ENCODE results near the gene ABL1.
"Not testable (repeated sequence)": the region's sequence is repeated elsewhere in the genome, so short reads cannot be mapped to it uniquely, and the experiment has no call there.

ABL1 gene

DNA sequence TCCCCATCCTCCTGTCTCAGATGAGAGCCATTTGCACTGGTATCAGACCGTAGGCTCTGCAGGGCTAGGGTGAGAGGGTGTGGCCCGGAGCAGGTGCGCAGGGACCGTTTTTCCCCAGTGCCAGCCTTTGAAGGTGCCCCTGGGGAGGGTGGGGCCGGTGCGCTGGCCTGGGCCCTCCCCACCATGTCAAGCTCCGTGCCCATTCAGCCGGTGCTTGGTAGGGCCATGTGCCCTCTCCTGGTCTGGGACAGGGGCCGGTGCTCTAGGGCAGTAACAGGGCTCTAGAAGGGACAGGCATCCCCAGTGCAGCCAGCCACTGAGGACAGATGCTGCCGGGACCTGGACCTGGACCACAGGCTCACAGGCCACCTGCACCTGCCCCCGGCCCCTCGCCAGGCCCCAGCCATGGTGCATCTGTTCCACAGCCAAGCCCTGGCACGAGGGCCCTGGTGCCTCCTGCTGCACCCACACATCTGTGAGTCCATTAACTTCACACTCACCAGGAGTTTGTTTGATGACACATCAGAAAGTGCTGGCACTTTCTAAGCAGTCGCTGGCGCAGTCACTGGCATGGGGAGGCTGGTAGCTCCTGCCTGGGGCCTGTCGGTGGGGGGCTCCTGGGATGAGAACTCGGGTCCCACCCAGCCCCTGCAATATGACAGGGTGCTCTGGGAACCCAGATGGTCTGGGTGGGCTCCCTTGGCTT is 66.6 kb downstream of the ABL1 start:
- DNase-seq (ENCODE audit: low read depth in 1 of 2, low spot score in 1 of 2): no peak

DNA sequence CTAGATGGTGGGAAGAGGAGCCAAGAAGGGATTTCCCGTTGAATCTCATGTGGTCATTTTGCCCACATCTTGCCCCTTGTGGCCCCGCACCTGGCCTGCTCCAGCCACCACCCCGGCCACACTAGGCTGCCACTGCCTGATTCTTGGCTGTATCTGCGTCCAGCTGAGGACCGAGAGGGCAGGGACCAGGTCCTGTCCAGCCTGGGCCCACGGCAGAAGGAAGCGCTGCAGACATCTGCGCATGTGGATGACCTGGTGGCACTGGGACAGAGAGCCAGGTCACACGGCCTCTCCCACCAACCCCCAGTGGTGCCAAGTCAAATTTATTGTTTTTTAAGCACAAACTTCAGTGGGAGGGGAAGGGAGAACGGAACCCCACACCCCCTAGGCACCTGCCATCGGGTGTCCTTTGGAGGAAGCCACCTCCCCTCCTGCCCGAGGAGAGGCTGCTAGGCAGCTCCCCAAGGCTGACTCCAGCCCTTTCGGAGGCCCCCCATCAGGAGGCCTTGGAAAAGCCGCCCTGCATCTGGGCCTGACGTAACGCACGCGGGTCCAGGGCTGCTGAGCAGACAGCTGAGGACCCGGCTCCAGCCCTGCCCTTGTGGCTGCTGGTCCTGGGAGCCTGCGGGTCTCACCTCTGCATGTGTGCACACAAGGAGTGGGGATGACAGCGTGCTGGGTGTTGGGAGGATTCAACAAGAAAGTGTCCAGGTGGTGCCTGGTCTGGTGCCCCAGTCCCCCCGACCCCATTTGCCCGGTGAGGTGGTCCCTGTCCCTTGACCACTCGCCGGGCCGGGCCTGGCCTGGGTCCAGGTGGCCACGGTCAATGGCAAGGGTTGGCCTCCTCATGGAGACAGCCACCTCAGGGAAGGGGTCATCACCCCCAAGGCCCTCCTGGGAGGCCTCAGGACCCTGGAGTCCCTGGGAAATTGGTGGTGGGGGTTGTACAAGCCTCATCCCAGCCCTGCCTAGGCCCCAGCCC is 67.4 kb downstream of the ABL1 start:
- no peak for DNase-seq (ENCODE audit: low read depth in 1 of 2, low spot score in 1 of 2)

DNA sequence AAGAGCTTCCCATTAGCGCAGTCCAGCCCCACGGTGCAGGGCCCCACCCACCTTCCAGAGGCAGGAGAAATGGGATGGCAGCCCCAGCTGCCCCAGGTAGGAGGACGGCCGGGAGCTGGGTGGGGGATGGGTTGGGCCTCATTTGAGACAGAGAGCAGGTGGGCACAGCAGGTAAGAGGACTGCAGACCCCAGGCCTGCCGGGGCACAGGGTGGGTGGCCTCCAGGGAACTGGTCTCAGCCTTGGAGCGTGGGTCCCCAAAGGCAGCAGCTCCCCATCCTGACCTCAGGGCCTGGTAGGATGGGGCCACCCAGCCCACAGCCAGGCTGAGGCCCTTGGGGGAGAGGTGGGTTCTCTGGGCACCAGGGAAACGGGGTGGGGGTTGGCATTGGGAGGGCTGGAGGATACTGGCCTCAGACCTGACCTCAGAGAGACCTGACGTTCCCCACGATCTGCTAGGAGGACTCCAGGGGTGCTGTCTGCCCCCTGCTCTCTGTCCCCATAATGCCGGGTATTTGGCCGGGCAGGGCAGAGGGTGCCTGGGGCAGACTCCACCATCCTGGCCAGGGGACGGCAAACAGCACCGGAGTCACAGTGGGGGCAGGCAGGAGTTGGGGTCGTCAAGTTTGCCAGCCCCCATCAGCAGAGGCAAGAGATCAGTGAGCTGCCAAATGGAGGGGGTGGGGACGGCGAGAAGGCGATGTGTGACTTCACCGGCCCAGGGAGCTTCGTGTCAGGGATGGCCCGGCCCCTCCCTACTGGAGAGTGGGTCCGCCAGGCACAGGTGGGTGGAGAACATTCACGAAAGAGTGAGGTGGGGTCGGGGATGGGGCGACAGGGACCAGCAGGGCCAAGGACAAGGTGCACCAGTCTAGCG is 68.4 kb downstream of the ABL1 start:
- DNase-seq (ENCODE audit: low read depth in 1 of 2, low spot score in 1 of 2): no peak

DNA sequence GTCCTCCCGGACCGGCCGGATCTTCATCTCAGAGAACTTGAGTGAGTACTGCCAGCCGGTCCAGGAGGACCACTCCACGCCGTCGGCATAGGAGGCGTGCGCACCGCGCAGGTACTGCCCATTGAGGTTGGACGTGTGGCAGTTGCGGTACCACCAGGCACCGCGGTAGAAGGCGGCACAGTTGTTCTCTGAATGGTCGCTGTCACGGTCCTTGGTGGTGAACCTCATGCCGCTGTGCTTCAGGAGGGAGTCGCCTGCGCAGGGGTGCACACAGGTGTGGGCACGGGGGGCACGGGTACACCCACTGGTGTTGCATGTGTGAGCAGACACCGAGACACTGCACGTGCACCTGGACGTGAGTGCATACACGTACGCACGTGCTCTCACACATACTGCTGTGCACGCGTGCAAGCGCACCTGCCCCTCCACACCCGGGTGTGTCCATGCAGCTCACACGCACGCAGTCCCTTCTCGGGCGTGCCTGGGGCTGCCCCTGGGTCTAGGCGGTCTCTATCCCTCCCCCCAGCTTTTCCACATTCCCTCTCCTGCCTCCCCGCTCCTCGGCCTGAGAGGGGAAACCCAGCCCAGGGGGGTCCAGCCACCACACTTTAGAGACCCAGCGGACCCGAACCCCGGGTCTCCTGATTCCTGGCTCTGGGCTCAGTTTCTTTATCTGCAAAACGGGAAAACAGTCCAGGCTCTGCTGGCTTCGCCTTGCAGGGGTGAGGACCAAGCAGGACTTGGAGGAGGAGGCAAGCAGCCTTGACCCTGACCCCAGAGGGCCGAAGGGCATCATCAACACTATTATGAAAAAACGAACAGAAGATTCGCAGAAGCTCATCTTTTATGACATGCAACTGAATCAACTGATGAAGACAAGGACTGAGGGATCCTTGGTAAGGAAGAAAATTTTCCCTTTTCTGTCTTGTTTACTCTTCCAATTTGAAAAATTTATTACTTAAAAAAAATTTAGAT is 69.3 kb downstream of the ABL1 start:
- no peak for DNase-seq (ENCODE audit: low read depth in 1 of 2, low spot score in 1 of 2)

DNA sequence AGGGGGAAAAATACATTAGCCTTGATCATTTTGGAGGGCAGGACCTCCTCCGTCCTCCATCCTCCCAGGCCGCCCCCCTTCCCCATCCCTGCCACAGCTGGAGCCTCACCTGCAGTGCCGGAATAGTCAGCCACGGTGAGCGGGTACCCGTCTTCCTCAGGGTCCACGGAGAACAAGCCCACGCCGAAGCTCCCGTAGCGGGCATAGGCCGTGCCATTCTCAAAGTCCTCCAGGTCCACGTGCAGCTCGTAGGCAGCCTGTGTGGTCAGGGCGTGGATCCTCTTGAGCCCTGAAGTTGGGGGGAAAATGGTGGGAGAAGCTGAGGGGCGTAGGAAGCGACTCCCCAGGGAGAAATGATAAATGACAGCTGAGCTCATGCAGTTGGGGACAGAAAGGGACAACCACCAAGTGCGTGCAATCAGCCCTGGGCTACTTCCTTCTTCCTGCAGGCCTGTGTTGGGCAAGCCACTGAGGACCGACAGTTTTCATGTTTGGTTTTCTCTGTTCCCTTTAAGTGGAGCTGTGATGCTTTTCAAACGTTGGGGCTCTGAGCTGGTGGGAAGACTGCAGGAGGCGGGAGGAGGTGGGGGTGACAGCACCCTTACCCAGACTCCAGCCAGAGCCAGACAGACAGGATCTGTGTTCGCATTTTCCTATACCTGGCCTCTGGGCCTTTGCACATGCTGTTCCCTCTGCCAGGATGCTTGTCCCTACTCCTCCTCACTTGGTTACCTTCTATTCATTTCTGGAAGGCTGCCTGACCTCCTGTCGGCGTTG is 70.3 kb downstream of the ABL1 start:
- no peak for DNase-seq (ENCODE audit: low read depth in 1 of 2, low spot score in 1 of 2)

DNA sequence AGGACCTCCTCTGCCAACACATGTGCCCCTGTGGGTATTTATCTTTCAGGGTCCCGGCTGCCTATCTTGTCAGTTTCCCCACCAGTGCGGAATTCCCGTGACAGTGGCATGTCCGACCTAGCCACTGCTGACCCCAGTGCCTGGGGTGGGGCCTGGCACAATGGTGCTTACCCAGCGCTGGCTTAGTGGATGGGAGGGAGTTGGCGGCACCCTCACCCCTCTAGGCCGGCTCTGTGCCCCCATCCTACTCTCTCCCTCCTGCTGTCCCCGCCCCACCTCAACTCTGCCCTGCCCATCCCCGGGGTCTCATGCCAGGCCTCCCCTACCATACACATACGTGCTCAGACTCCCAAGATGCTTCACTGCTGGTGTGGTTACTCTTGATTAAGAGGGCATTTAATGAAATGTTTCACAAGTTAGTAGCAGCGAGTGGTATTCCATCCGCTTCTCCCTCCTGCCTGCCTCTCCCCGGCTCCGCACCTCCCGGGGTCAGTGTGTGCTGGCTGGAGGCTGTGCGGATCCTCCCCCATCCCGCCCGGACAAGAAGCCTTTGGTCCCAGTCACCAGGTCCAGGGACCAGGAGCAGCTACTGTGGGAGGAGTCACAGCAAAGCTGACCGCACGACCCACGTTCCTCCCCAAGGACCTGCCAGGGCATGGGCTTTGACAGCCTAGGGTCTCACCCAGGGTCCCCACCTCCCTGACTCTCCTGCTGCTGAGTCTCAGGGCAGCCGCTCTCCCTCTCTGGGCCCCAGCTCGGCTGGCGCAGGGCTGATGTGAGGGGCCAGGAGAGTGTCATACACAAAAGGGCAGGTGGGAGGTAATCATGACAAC is 71.1 kb downstream of the ABL1 start:
- DNase-seq (ENCODE audit: low read depth in 1 of 2, low spot score in 1 of 2): no peak

DNA sequence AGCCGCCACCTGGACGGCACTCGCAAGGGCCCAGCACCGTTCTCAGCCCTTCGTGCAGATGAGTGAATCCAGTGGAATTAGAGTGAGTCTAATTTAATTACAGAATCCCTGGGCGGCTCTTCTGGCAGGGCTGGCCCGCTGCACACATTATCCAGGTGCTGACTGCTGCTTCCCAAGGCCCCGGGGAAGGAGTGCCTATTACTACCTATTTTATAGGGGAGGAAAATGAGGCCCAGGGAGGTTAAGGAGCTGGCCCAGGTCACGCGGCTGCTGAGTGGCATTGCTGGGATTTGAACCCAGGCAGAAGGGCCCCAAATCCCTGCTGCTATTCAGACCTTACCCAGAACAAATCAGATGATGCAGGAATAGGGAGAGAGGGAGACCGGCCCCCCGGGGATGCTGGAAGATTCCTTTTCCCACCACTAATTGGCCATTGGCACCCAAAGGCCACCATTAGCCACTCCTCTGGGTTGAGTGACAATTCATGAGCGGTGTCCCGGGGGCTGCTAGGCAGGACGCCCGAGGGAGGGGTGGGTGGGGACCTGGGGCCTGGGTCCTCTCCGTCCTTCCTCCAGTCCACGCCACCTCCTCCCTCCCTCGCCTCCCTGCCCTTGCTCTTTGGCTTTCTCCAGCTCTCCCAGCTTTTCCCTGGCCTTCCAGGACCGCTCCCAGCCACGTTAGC is 71.8 kb downstream of the ABL1 start:
- DNase-seq (ENCODE audit: low read depth in 1 of 2, low spot score in 1 of 2): no peak

DNA sequence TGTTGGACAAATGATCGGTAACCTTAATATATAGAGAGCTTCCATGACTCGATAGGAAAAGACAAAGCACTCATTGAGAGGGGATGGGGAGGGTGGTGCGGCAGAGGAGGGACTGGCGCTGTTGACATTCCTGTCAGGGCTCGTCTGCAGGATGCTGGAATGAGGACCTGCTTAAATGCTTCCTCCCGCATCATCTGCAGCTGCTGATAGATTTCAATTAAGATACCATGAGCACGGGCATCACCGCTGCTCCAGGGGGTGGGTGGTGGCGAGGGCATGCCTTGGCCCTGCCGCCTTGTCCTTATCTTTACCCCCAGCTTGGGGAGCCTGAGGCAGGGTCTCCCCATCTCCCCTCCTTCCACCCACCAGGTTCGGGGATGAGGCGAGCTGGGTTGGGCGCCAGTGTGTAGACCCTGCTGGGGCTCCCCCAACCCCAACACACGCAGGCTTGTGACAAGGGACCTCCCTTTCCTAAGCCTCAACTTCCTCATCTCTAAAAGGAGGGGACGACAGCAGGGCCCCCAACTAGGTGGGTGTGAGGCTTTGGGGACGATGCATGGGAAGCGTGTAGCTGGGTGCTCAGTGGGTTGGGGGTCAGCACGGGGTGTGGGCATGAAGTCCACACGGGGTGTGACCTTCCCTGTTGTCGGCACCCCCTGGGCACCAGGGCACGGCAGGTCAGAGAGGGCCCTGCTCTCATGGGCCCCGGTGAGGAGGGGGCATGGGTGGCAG is 73.3 kb downstream of the ABL1 start:
- DNase-seq (ENCODE audit: low read depth in 1 of 2, low spot score in 1 of 2): no peak

DNA sequence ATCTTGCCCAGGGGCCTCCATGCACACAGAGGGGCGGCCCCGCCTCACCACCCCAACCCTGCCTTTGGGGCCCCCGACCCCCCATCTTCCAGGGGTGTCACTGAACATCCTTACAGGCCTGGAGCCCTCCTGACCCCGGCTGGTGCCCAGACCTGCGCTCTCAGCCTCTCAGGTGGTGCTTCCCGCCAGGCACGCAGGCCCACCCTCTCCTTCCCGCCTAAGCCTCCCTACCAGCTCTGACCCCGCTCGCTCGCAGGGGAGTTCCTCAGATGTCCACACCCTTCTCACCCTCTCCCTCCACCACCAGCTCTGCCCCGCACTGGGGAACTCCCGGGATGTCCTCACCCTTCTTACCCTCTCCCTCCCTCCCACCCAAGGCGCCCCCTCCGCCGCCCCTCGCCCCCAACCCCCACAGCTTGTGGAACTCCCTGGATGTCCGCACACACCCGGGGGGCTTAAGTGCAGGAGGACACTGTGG is 73.9 kb downstream of the ABL1 start:
- DNase-seq (ENCODE audit: low read depth in 1 of 2, low spot score in 1 of 2): no peak

DNA sequence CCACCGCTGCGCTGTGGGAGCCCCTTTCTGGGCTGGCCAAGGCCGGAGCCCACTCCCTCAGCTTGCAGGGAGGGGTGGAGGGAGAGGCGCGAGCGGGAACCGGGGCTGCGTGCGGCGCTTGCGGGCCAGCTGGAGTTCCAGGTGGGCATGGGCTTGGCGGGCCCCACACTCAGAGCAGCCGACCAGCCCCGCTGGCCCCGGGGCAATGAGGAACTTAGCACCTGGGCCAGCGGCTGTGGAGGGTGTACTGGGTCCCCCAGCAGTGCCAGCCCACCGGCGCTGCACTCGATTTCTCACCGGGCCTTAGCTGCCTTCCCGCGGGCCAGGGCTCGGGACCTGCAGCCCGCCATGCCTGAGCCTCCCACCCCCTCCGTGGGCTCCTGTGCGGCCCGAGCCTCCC is 75.0 kb downstream of the ABL1 start:
- not testable (repeated sequence) for DNase-seq (ENCODE audit: low read depth in 1 of 2, low spot score in 1 of 2)

DNA sequence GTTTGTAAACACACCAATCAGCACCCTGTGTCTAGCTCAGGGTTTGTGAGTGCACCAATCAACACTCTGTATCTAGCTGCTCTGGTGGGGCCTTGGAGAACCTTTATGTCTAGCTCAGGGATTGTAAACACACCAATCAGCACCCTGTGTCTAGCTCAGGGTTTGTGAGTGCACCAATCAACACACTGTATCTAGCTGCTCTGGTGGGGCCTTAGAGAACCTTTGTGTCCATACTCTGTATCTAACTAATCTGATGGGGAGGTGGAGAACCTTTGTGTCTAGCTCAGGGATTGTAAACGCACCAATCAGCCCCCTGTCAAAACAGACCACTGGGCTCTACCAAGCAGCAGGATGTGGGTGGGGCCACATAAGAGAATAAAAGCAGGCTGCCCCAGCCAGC is 75.6 kb downstream of the ABL1 start:
- not testable (repeated sequence) for DNase-seq (ENCODE audit: low read depth in 1 of 2, low spot score in 1 of 2)

DNA sequence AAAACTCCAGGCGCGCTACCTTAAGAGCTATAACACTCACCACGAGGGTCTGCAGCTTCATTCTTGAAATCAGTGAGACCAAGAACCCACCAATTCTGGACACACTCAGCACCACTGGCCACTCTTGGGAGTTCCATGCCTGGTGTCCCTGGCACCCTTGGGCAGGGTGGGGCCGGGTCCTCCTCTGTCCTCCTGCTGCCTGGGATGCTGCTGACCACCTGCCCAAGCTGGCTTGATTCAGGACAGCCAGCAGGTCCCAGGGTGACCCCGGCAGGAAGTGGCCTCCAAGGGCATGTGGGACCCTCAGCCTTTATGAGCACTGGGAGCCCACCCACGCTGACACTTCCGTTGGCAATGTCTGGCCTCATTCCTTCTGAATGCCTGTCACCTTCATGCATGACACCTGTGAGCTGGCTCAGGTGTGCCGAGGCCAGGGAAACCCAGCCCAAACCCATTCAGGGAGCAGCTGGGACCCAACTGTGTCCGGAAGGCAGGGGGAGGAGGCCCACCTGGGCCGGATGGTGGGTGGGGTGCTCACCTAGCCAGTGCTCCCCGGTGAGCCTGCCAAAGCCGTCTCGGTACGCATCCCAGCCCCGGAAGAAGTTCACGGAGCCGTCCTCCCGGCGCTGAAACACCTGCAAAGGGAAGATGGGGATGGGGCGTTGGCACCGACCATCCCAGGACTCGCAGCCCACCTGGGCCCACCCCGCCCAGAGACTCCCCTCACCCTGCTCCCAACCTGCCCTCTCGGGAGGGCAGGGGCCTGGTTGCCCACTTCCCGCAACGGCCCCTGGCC is 76.4 kb downstream of the ABL1 start:
- no peak for DNase-seq (ENCODE audit: low read depth in 1 of 2, low spot score in 1 of 2)

DNA sequence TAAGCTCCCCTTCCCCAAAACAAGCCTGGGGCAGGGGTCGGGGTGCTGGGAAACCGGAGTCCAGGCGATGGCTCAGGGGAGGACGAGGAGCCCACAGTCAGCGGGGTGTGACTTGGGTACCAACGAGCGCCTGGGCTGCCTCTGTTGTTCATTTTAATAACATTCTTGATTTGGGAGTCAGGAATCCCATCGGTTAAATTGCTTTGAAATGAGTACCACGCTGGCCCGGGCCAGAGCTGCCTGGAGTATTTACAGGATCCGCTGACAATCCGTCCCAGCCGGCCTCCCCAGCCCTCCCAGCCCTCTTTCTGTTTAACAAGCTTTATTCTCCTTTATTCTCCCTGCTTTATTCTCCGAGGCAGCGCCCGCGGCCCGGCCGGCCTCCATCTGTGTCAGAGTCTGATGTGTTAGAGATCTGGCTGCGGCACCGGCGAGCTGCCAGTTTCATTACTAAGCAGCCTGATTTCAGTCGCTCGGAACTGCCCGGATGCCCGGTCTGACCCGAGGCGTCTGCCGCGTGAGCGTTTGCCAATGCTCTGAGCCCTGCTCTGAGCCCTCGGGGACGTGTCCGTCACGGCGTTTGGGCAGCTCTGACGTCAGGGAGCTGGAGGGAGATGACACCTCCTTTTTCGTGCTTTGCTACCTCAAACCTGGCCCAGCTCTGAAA is 78.0 kb downstream of the ABL1 start:
- no peak for DNase-seq (ENCODE audit: low read depth in 1 of 2, low spot score in 1 of 2)

DNA sequence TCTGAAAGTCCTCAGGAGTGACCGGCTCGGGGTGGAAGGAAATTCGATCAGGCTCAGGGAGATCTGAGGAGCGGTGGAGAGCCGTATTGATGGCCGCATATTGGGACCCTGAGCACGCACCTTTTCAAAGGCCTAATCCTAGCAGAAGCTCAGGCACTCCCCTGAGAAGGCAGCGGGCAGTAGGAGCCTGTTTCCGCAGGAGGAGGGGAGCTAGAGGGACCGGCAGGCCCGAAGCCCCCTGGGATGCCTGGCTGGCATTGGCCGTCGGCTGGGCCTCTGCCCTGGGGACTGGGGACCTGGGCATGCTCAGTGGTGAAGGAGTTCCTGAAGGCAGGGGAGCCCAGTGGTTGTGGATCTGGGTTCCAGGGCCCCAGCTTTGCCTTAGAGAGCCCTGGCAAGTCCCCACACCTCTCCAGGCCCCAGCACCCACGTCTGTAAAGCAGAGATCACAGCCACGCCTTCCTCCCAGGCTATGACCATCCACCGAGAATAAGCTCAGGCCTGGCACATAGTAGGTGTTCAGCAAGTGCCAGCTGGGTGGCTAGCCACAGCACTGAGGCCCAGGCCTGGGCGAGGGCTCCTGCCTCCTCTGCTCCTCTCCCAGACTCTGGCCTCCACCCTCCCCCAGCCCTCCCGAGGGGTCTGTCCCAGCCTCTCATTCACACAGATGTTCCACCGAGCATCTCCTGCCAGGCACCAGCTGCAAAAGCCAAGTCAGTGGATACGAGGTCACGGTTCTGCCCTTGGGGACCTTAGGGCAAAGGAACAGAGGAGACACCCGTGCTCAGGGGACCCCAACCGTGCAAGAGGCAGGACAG is 78.8 kb downstream of the ABL1 start:
- DNase-seq (ENCODE audit: low read depth in 1 of 2, low spot score in 1 of 2): no peak

All from activated T-helper 1 cell treated with anti-CD3 and anti-CD28 coated beads, Interleukin-2, amount 50 U/mL, for 16 hours (primary cell).